ENCODE measurements around the gene SNORC.

SNORC gene

DNA sequence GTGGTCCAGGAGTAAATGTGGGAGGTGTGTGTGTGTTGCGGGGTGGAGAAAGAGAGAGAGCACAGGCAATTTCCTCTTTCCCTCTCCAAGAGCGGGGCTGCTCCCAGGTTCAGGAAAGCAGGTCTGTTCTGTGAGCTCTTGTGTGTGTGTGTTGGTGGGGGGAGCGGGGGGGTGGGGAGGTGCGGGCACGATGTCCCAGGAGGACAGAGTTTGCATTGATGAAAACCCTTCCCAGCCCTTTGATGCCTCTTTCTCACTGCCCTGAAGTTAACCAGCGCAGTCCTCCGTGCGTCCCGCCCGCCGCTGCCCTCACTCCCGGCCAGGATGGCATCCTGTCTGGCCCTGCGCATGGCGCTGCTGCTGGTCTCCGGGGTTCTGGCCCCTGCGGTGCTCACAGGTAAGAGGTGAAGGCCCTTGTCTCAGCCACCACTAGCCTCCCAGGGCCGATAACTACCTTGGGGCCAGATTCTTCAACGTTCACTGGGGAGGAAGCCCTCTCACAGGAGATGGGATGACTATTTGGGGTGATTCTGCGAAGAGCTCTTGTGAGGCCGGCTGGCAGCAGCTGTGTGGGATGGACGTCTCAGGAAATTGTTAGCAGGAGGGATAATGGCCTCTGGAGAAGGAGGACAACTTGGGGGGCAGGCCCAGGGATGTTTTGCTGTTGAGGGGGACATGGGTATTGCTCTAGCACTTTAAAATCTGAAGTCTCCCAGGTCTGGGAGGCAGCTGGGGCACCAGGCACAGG is at the start of gene SNORC:
TSS of gene SNORC (plus strand) at position 247 of the 748 bp plus-strand sequence. CDS start at position 325, 78 bp downstream.
- TF ChIP-seq, protein P1, sequence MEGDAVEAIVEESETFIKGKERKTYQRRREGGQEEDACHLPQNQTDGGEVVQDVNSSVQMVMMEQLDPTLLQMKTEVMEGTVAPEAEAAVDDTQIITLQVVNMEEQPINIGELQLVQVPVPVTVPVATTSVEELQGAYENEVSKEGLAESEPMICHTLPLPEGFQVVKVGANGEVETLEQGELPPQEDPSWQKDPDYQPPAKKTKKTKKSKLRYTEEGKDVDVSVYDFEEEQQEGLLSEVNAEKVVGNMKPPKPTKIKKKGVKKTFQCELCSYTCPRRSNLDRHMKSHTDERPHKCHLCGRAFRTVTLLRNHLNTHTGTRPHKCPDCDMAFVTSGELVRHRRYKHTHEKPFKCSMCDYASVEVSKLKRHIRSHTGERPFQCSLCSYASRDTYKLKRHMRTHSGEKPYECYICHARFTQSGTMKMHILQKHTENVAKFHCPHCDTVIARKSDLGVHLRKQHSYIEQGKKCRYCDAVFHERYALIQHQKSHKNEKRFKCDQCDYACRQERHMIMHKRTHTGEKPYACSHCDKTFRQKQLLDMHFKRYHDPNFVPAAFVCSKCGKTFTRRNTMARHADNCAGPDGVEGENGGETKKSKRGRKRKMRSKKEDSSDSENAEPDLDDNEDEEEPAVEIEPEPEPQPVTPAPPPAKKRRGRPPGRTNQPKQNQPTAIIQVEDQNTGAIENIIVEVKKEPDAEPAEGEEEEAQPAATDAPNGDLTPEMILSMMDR (IDR thresholded peaks at IDR 0.05): no peak

DNA sequence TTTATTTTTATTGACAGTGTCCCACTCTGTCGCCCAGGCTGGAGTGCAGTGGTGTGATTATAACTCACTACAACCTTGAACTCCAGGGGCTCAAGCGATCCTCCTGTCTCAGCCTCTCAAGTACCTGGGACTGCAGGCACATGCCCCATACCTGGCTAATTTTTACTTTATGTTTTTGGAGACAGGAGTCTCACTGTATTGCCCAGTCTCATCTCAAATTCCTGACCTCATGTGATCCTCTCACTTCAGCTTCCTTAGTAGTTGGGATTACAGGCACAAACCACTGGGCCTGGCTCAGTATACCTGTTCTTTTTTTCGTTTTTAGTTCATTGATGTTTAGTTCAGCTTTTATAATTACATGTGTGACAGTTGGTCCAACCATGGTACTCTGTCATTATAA is 40.1 kb upstream of the SNORC start:
- TF ChIP-seq, protein P1 (IDR thresholded peaks at IDR 0.05): no peak

DNA sequence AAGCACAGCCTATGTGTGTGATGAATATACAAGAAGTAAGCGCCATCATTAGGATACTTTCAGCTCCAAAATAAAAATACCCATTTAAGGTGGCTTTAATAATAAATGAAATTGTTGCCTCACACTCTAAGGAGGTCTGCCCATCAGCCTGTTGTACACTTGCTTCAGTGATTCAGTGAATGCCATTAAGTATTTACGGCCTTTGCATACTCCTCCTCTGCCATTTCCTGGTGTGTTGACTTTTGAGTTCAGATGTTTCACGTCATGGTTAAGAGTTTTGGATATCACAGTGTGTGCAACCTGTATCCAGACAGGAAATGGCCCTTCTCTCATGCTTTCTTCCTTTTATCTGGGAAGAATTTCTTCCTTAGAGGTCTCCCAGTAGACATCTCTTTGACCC is 38.6 kb upstream of the SNORC start:
- TF ChIP-seq, protein P1 (IDR thresholded peaks at IDR 0.05): no peak

DNA sequence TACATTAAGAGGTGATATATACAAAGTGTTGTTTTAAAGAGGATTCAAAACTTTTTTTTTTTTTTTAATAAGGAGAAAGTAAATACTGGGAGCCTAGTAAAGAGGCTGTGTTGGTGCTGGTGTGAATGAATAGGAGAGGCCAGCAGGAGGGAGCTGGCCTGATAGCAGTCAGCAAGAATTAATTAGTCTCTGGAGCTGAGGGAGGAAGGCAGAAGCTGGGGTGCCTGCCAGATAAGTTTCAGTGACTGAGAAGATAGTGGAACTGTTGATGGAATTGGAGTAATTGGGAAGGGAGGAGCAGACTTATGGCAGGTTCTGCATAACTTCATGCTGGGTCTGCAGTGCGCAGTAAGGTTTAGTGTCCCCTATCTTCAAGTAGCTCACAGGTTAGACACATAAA is 36.2 kb upstream of the SNORC start:
- TF ChIP-seq, protein P1 (IDR thresholded peaks at IDR 0.05): no peak

DNA sequence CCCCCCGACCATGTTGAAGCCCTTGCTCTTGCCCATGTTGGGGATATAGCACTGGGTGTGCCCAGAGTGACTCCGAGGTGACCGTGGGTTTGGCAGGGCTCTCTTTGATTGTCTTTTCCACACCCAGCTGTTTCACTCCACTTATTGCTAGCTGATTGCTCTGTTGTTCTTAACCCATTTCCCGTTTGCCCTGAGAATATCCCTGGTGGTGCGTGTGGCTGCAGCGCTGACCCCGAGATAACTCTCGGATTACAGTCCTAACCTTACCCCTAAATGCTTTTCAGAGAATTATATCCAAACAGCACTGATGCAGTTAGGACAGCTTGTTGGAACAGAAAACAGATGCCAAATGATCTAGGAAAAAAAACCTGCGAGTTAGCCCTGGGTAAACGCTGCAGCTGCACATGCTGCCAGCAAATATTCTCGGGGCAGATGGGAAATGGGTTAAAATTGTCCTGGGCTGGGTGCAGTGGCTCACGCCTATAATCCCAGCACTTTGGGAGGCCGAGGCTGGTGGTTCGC is 34.3 kb upstream of the SNORC start:
- TF ChIP-seq, protein P1 (IDR thresholded peaks at IDR 0.05): no peak

GRCh38 chr2:232836934-232837333 is 33.1 kb upstream of the SNORC start:
- TF ChIP-seq, protein P1 (IDR thresholded peaks at IDR 0.05): no peak

- TF ChIP-seq, protein P1 (IDR thresholded peaks at IDR 0.05): no peak
Measured at GRCh38 chr2:232838406-232838874, 31.6 kb upstream of the SNORC start.

Measured in LNCAP (cell line).